PC-3 (cell line): ENCODE data around the gene UGT1A4. TPM values are rescaled to one million over a fixed set of nuclear protein-coding genes. Genes with fewer than 3 reads are reported as not detected.

ENCODE experiments used
- ATAC-seq: fragments of 200-7000 bp; cut with Tn5 transposase; 2 replicates; pipeline ENCODE4 v1.9.1; 2020; ENCODE audit warnings: mild to moderate bottlenecking, moderate library complexity
- BruUV-seq: library from RNA; stranded (reverse); fragments of 400-500 nt; replicated peaks from 2 replicates; lab custom pipeline; 2021; lab: Mats Ljungman, UMichigan
- CTCF ChIA-PET: fragments of 300-600 bp; sonication (Branson Sonifier 250); formaldehyde crosslinking; loops from one replicate; lab custom pipeline; 2022; ENCODE audit warnings: antibody characterized with exemption; lab: Charles Lee
- POLR2A ChIA-PET: fragments of 300-600 bp; sonication (Branson Sonifier 250); formaldehyde crosslinking; loops from one replicate; lab custom pipeline; 2022; ENCODE audit warnings: antibody characterized with exemption; ENCODE audit not compliant: unreplicated experiment; lab: Charles Lee
- DNase-seq: peaks from one replicate; pipeline ENCODE4 v3.0.0-alpha.2; 2015
- H2AFZ ChIP-seq: fragments of 300-600 bp; sonication (generic); 2 replicates; pipeline ENCODE4 v1.6.0; 2016; ENCODE audit warnings: antibody characterized with exemption, low read length
- H3F3A ChIP-seq: fragments of 300-600 bp; sonication (generic); one replicate; pipeline ENCODE4 v1.6.0; 2017; ENCODE audit warnings: antibody characterized with exemption, low read length, control low read depth, mild to moderate bottlenecking; ENCODE audit not compliant: unreplicated experiment
- H3K27ac ChIP-seq: fragments of 300-600 bp; sonication (generic); 2 replicates; pipeline ENCODE4 v1.5.1; 2016; ENCODE audit warnings: mild to moderate bottlenecking, low read length
- H3K27me3 ChIP-seq: fragments of 300-600 bp; sonication (generic); 2 replicates; pipeline ENCODE4 v1.6.1; 2016; ENCODE audit warnings: low read length, mixed read lengths
- H3K36me3 ChIP-seq: fragments of 300-600 bp; sonication (generic); 2 replicates; pipeline ENCODE4 v1.6.1; 2016; ENCODE audit warnings: low read depth, mixed run types, low read length, mixed read lengths
- H3K4me1 ChIP-seq: fragments of 300-600 bp; sonication (generic); 2 replicates; pipeline ENCODE4 v1.5.1; 2016; ENCODE audit warnings: low read length; ENCODE audit not compliant: insufficient read depth
- H3K4me2 ChIP-seq: fragments of 300-600 bp; sonication (generic); 2 replicates; pipeline ENCODE4 v1.6.0; 2016; ENCODE audit warnings: low read length
- H3K4me3 ChIP-seq: fragments of 300-600 bp; sonication (generic); 2 replicates; pipeline ENCODE4 v1.5.1; 2016; ENCODE audit warnings: mild to moderate bottlenecking, low read length, mixed read lengths
- H3K79me2 ChIP-seq: fragments of 300-600 bp; sonication (generic); 2 replicates; pipeline ENCODE4 v1.6.1; 2017; ENCODE audit warnings: low read length, mixed read lengths
- H3K9ac ChIP-seq: fragments of 300-600 bp; sonication (generic); 2 replicates; pipeline ENCODE4 v1.6.0; 2016; ENCODE audit warnings: mild to moderate bottlenecking, low read length
- H3K9me2 ChIP-seq: fragments of 300-600 bp; sonication (generic); replicated peaks from 2 replicates; pipeline ENCODE4 v1.6.1; 2016; ENCODE audit warnings: mixed run types, low read length, mixed read lengths
- H3K9me3 ChIP-seq: fragments of 300-600 bp; sonication (generic); 2 replicates; pipeline ENCODE4 v1.6.1; 2016; ENCODE audit warnings: low read length, mixed read lengths
- H4K20me1 ChIP-seq: fragments of 300-600 bp; sonication (generic); 2 replicates; pipeline ENCODE4 v1.6.1; 2016; ENCODE audit warnings: low read length, mixed read lengths
- EZH2 ChIP-seq: fragments of 300-600 bp; sonication (generic); IDR thresholded peaks from one replicate; pipeline ENCODE4 v1.6.1; 2017; ENCODE audit warnings: antibody characterized with exemption, mild to moderate bottlenecking, low read length; ENCODE audit not compliant: unreplicated experiment
- EZH2phosphoT487 ChIP-seq: fragments of 300-600 bp; sonication (generic); IDR thresholded peaks from 2 replicates; pipeline ENCODE4 v1.6.1; 2018; ENCODE audit warnings: mild to moderate bottlenecking, antibody characterized with exemption, low read length, borderline replicate concordance
- intact Hi-C: fragments of 100-400 bp; cut with micrococcal nuclease; formaldehyde crosslinking; loops from 2 replicates; pipeline ENCODE4 v1.9.0; 2023
- total RNA-seq: library from RNA; depleted of rRNA; stranded (reverse); fragments of >200 nt; gene quantifications from 2 replicates; pipeline ENCODE4 v1.2.3, GENCODE V29; 2014
- TF ChIP-seq, protein P1 (sequence below): fragments of 300-600 bp; sonication (generic); conservative IDR thresholded peaks from 2 replicates; pipeline ENCODE4 v1.5.1; 2017; ENCODE audit warnings: antibody characterized with exemption, low read depth, mild to moderate bottlenecking, low read length

The UGT1A4 gene
- total RNA-seq, 1 experiment from 2014 or later = not detected

DNA sequence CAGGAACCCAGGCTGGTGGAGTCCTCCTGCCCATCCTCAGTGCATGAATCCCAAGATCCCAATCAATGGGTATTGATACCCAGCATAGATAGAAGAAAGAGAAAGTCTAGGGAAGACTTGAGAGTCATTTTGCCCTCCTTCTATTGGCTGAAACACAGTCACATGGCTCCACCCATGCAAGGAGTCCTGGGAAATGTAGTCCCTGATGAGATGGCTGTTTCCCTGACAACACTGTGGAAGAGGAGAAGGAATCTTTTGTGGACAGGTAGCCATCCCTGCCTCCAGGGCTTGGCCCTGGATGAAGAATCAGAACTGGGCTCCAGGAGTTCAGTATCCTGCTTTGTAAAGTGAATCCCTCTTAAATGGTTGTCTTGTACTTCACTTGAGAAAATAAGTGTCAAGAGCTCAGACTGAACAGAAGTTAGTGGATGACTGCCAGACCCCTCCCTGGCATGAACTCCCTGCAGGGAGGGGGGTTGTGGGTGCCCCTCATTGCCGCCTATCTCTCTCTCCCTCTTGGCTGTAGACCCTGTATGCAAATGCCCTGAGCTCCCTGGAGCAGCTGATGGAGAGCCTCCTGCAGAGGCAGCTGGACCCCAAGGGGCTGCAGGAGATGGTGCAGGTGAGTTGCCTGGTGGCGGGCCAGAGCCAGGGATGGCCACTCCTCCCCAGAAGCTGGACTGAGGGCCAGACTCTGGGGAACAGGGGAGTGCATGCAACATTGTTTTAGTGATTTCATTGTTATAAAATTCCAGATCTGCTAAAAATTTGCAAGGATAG is 95.7 kb downstream of the UGT1A4 start:
- no peaks in the 10 kb centered on the region for H3K4me1 ChIP-seq
- ChIA-PET POLR2A (no interaction called here), CTCF (no interaction called here)
- no peak overlapping the region for H3K27ac ChIP-seq
- no peaks in the 10 kb centered on the region for H3K9me3 ChIP-seq
- H3K79me2 ChIP-seq = no peaks in the 10 kb centered on the region
- no peak overlapping the region for H3K4me3 ChIP-seq
- no peak for TF ChIP-seq EZH2phosphoT487
- TF ChIP-seq, protein P1, sequence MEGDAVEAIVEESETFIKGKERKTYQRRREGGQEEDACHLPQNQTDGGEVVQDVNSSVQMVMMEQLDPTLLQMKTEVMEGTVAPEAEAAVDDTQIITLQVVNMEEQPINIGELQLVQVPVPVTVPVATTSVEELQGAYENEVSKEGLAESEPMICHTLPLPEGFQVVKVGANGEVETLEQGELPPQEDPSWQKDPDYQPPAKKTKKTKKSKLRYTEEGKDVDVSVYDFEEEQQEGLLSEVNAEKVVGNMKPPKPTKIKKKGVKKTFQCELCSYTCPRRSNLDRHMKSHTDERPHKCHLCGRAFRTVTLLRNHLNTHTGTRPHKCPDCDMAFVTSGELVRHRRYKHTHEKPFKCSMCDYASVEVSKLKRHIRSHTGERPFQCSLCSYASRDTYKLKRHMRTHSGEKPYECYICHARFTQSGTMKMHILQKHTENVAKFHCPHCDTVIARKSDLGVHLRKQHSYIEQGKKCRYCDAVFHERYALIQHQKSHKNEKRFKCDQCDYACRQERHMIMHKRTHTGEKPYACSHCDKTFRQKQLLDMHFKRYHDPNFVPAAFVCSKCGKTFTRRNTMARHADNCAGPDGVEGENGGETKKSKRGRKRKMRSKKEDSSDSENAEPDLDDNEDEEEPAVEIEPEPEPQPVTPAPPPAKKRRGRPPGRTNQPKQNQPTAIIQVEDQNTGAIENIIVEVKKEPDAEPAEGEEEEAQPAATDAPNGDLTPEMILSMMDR = no peak
- TF ChIP-seq EZH2 = no peak
- no peak overlapping the region for H2AFZ ChIP-seq
- no peaks in the 10 kb centered on the region for H3K36me3 ChIP-seq
- H3K9me2 ChIP-seq = no peaks in the 10 kb centered on the region
- BruUV-seq = no TSS peak
- H4K20me1 ChIP-seq = no peaks in the 10 kb centered on the region
- H3F3A ChIP-seq = no peaks in the 10 kb centered on the region
- intact Hi-C loops = loop anchor here (2.0 kb wide), 1 partner anchor 55 kb away; no protein-coding TSS in a partner anchor
- DNase-seq (no peak), ATAC-seq (no peak; the same call in 1 of the 2 replicates)
- H3K27me3 ChIP-seq = no peaks in the 10 kb centered on the region
- H3K9ac ChIP-seq = no peak overlapping the region
- no peak overlapping the region for H3K4me2 ChIP-seq

DNA sequence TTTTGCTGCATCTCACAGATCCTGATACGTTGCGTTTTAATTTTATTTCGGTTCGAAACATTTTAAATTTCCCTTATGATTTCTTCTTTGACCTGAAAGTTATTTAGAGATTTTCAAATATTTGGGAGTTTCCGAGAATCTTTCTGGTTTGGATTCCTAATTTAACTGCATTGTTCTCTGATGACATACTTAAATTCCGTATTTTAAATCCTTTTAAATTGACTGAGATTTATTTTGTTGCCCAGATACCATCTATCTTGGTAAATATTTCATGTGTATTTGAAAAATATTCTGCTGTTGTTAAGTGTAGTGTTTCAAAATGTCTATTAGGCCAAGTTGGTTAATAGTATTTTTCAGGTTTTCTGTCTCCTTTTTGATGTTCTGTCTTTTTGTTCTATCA is 97.3 kb downstream of the UGT1A4 start:
- Histone ChIP-seq H2AFZ (no peak overlapping the region), H4K20me1 (no peaks in the 10 kb centered on the region), H3K36me3 (no peaks in the 10 kb centered on the region), H3K9me2 (no peaks in the 10 kb centered on the region), H3K79me2 (no peaks in the 10 kb centered on the region), H3F3A (no peaks in the 10 kb centered on the region), H3K9ac (no peak overlapping the region), H3K4me3 (no peak overlapping the region), H3K4me2 (no peak overlapping the region), H3K27me3 (no peaks in the 10 kb centered on the region), H3K4me1 (no peaks in the 10 kb centered on the region), H3K27ac (no peak overlapping the region), H3K9me3 (no peaks in the 10 kb centered on the region)
- TF ChIP-seq EZH2phosphoT487 (no peak), EZH2 (no peak)
- TF ChIP-seq, protein P1 = no peak
- ChIA-PET POLR2A (no interaction called here), CTCF (no interaction called here)
- no peak for ATAC-seq
- no peak for DNase-seq
- BruUV-seq = no TSS peak
- intact Hi-C loops = loop anchor here (2.0 kb wide), 1 partner anchor 57 kb away; no protein-coding TSS in a partner anchor

DNA sequence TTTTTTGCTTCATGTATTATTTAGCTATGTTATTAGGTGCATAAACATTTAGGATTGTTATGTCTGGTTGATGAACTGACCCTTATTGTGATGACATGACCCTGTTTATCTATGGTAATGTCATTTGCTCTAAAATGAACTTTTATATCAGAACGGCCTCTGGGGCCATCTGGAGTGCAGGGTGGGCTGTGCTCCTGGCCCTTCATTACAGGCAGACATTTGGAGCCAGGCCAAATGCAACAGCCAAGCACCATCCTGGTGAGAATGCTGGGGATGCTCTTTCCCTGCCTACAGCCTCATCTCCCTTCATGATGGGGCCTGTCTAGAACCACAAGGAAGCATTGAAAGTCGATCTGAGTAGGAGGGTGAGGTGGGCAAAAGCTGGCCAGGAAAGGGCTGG is 97.8 kb downstream of the UGT1A4 start:
- no peak for ATAC-seq
- no peaks in the 10 kb centered on the region for H3K79me2 ChIP-seq
- ChIA-PET POLR2A (no interaction called here), CTCF (no interaction called here)
- H3K9me3 ChIP-seq = no peaks in the 10 kb centered on the region
- H2AFZ ChIP-seq = no peak overlapping the region
- no peaks in the 10 kb centered on the region for H3K27me3 ChIP-seq
- H3K9me2 ChIP-seq = no peaks in the 10 kb centered on the region
- DNase-seq = no peak
- H3K27ac ChIP-seq = no peak overlapping the region
- H3F3A ChIP-seq = no peaks in the 10 kb centered on the region
- no TSS peak for BruUV-seq
- H3K4me3 ChIP-seq = no peak overlapping the region
- no peak overlapping the region for H3K9ac ChIP-seq
- intact Hi-C loops = no loop called here
- no peaks in the 10 kb centered on the region for H3K36me3 ChIP-seq
- H3K4me1 ChIP-seq = no peaks in the 10 kb centered on the region
- no peaks in the 10 kb centered on the region for H4K20me1 ChIP-seq
- H3K4me2 ChIP-seq = no peak overlapping the region
- no peak for TF ChIP-seq EZH2phosphoT487
- TF ChIP-seq EZH2 = no peak
- TF ChIP-seq, protein P1 = no peak
